Vagina (tissue), 2 donors: Measurements from ENCODE around the gene ZNF883.

Experiments used
- POLR2A ChIP-seq, 2 donors: fragments of 450-650 bp; IDR thresholded peaks; one replicate each; pipeline ENCODE4 v1.6.1; 2017; ENCODE audit warnings: antibody characterized with exemption in 2 of 2, mild to moderate bottlenecking in 2 of 2, moderate library complexity in 2 of 2
- POLR2AphosphoS5 ChIP-seq, 2 donors: sonication (generic); formaldehyde crosslinking; IDR thresholded peaks; one replicate each; pipeline ENCODE4 v1.9.0; 2017; ENCODE audit warnings: antibody characterized with exemption in 2 of 2, mild to moderate bottlenecking in 2 of 2, low read depth in 1 of 2; ENCODE audit not compliant: insufficient read depth in 1 of 2

- TF ChIP-seq POLR2A (IDR thresholded peaks at IDR 0.05), result no peak
- no peak for TF ChIP-seq POLR2AphosphoS5 (IDR thresholded peaks at IDR 0.05; ENCODE audit: insufficient read depth in 1 of 2, low read depth in 1 of 2)
These were observed 42.3 kb downstream of the ZNF883 start for GRCh38 chr9:112969730-112970129.
